Naive thymus-derived CD4-positive, alpha-beta T cell (primary cell): Measurements from ENCODE around the gene TTC27. TPM values are rescaled to one million over a fixed set of nuclear protein-coding genes. Genes with fewer than 3 reads are reported as not detected.

Experiments
- ATAC-seq: fragments of 150-1000 bp; cut with Tn5 transposase; 2 replicates; pipeline ENCODE4 v1.10.0; 2021; ENCODE audit warnings: mild to moderate bottlenecking, moderate library complexity
- CTCF ChIA-PET: fragments of 350-600 bp; sonication (Branson Sonifier 250); formaldehyde crosslinking; loops from one replicate; lab custom pipeline; 2021; ENCODE audit warnings: antibody characterized with exemption; lab: Charles Lee
- POLR2A ChIA-PET: fragments of 350-600 bp; sonication (Branson Sonifier 250); formaldehyde crosslinking; loops from one replicate; lab custom pipeline; 2021; ENCODE audit warnings: antibody characterized with exemption, inconsistent platforms; lab: Charles Lee
- DNase-seq, 9 donors: peaks; one replicate each; pipeline versions ENCODE4 v3.0.0 to v3.0.0-alpha.2; 2020 to 2022; ENCODE audit warnings: mixed read lengths in 1 of 9
- H3K27ac ChIP-seq: one replicate; pipeline ENCODE4 v1.7.0; 2013; ENCODE audit warnings: mild to moderate bottlenecking, low read depth, low read length, moderate library complexity
- H3K27me3 ChIP-seq, 2 donors: one replicate each; pipeline ENCODE4 v1.7.0; 2013; ENCODE audit warnings: low read length in 2 of 2, mild to moderate bottlenecking in 2 of 2, moderate library complexity in 2 of 2; ENCODE audit not compliant: control insufficient read depth in 2 of 2, insufficient read depth in 2 of 2
- H3K36me3 ChIP-seq, 3 experiments: 1 replicate in 2 of 3; 2 replicates in 1 of 3; pipeline ENCODE4 v1.7.0; 2013; ENCODE audit warnings: low read length in 3 of 3, mild to moderate bottlenecking in 3 of 3, moderate library complexity in 1 of 3; ENCODE audit not compliant: insufficient read depth in 3 of 3, control insufficient read depth in 2 of 3
- H3K4me1 ChIP-seq, 2 donors: one replicate each; pipeline ENCODE4 v1.7.0; 2013; ENCODE audit warnings: low read length in 2 of 2, mild to moderate bottlenecking in 2 of 2, moderate library complexity in 1 of 2; ENCODE audit not compliant: control insufficient read depth in 2 of 2, insufficient read depth in 2 of 2
- H3K4me3 ChIP-seq: 2 replicates; pipeline ENCODE4 v1.7.0; 2013; ENCODE audit warnings: mild to moderate bottlenecking, low read length
- H3K9me3 ChIP-seq, 3 experiments: 1 replicate in 2 of 3; 2 replicates in 1 of 3; pipeline ENCODE4 v1.7.0; 2013; ENCODE audit warnings: low read length in 3 of 3; ENCODE audit not compliant: control insufficient read depth in 2 of 3
- H3K27ac Mint-ChIP-seq, 9 donors: one replicate each; pipeline ENCODE4 v1.8.0; 2020 to 2022; ENCODE audit warnings: mixed read lengths in 9 of 9, mild to moderate bottlenecking in 8 of 9, moderate library complexity in 5 of 9, inconsistent platforms in 2 of 9
- H3K27me3 Mint-ChIP-seq, 5 donors: one replicate each; pipeline ENCODE4 v1.8.0; 2021 to 2022; ENCODE audit warnings: mixed read lengths in 5 of 5, mild to moderate bottlenecking in 1 of 5
- H3K36me3 Mint-ChIP-seq, 5 donors: one replicate each; pipeline ENCODE4 v1.8.0; 2020 to 2022; ENCODE audit warnings: mixed read lengths in 5 of 5, mild to moderate bottlenecking in 3 of 5, inconsistent platforms in 1 of 5
- H3K4me1 Mint-ChIP-seq, 7 donors: one replicate each; pipeline ENCODE4 v1.8.0; 2020 to 2022; ENCODE audit warnings: mixed read lengths in 7 of 7, mild to moderate bottlenecking in 3 of 7, inconsistent platforms in 1 of 7
- H3K4me3 Mint-ChIP-seq, 10 donors: one replicate each; pipeline ENCODE4 v1.8.0; 2020 to 2022; ENCODE audit warnings: mild to moderate bottlenecking in 10 of 10, mixed read lengths in 10 of 10, moderate library complexity in 6 of 10, inconsistent platforms in 2 of 10
- H3K9me3 Mint-ChIP-seq, 11 donors: one replicate each; pipeline ENCODE4 v1.8.0; 2020 to 2022; ENCODE audit warnings: mixed read lengths in 11 of 11, mild to moderate bottlenecking in 4 of 11, inconsistent platforms in 1 of 11, moderate library complexity in 1 of 11
- intact Hi-C, 2 donors: fragments of 100-400 bp; cut with micrococcal nuclease; formaldehyde crosslinking; loops; one replicate each; pipeline ENCODE4 v1.15.1; 2023
- polyA plus RNA-seq, 2 donors: library from polyadenylated mRNA; unstranded; fragments of 300-500 nt; fragmentation: Illumina TruSeq; gene quantifications; one replicate each; pipeline ENCODE4 v1.2.3, GENCODE V29; 2021
- total RNA-seq, 6 experiments: library from RNA in 5 of 6; stranded (reverse) in 5 of 6; gene quantifications; 1 replicate in 5 of 6; 2 replicates in 1 of 6; pipeline ENCODE4 v1.2.3 and lab custom pipeline; 2021 to 2026

The TTC27 gene
- total RNA-seq (10 to 100 TPM; 18.5 to 27.5 (median 23.3) TPM), polyA plus RNA-seq (10 to 100 TPM; 23.9 to 30.0 TPM), total RNA-seq (lab: John Stamatoyannopoulos, UW) (32.4 reads per million, percentile 61 among the genes with 10 or more reads in this experiment)

GRCh38 chr2:32627814-32628579, at the start of gene TTC27:
TSS of gene TTC27 (plus strand) at chr2:32628050. CDS start at chr2:32628293, 243 bp downstream.
- ChIA-PET CTCF (interaction anchor here (0.8 kb wide), 1 partner anchor 957 kb away, joined by 3 read pairs; no protein-coding TSS in a partner anchor), POLR2A (interaction anchor here (0.7 to 1.0 kb wide), 5 partner anchors 9 to 971 kb away, joined by 3 to 4 read pairs (median 4); partner anchors contain the start of gene FAM98A)
- intact Hi-C loops, result loop anchor here (1.0 to 5.0 kb wide), 14 partner anchors 35 to 971 kb away; partner anchors contain the start of genes BIRC6 (in 2 of the 2), FAM98A (in 2 of the 2), RASGRP3 (in 2 of the 2) and SLC30A6 (in 2 of the 2)
- Mint-ChIP-seq H3K4me1 (peaks cover 10 to 44% (median 31%) of the 10 kb centered on the region in 7 donors), H3K27me3 (no peaks in the 10 kb centered on the region), H3K36me3 (peaks cover 5 to 14% (median 11%) of the 10 kb centered on the region in 5 donors), H3K27ac (peak within 1 kb of the TSS; percentile 82 to 98 (median 89)), H3K9me3 (peaks cover 0 to 2% (median 0%) of the 10 kb centered on the region in 11 donors), H3K4me3 (peak within 1 kb of the TSS; percentile 85 to 97 (median 95))
- Histone ChIP-seq H3K36me3 (peaks cover 0 to 10% (median 0%) of the 10 kb centered on the region in 3 experiments), H3K4me1 (no peaks in the 10 kb centered on the region), H3K27me3 (no peaks in the 10 kb centered on the region), H3K27ac (peak within 1 kb of the TSS; percentile 82), H3K4me3 (peak within 1 kb of the TSS; percentile 89), H3K9me3 (no peaks in the 10 kb centered on the region)
- peak; percentile 100 for ATAC-seq
- DNase-seq, result peak; percentile 93 to 96 (median 95)

- peaks cover 0 to 22% (median 17%) of the 10 kb centered on the region in 5 donors for H3K36me3 Mint-ChIP-seq
- intact Hi-C loops, result loop anchor here in 1 of 2 donors (2.0 to 5.0 kb wide), 2 partner anchors 35 kb away; no protein-coding TSS in a partner anchor
- ChIA-PET POLR2A (interaction anchor here (0.7 kb wide), 1 partner anchor 13 kb away, joined by 3 read pairs; no protein-coding TSS in a partner anchor), CTCF (interaction anchor here (0.6 kb wide), 1 partner anchor 98 kb away, joined by 5 read pairs; no protein-coding TSS in a partner anchor)
- H3K4me1 Mint-ChIP-seq, result peaks cover 6 to 45% (median 37%) of the 10 kb centered on the region in 7 donors
- H3K4me3 Mint-ChIP-seq, result peak overlapping the region in 5 of 10 donors; percentile 8 to 58 (median 28)
- H3K9me3 Mint-ChIP-seq, result no peaks in the 10 kb centered on the region
- peak; percentile 85 for ATAC-seq
- Histone ChIP-seq H3K27me3 (no peaks in the 10 kb centered on the region), H3K4me3 (no peak overlapping the region), H3K9me3 (no peaks in the 10 kb centered on the region), H3K4me1 (peaks cover 0 to 5% of the 10 kb centered on the region in 2 donors), H3K27ac (no peak overlapping the region), H3K36me3 (no peaks in the 10 kb centered on the region)
- H3K27me3 Mint-ChIP-seq, result no peaks in the 10 kb centered on the region
- peak overlapping the region; percentile 47 to 87 (median 72) for H3K27ac Mint-ChIP-seq
- peak in 6 of 9 donors; percentile 5 to 42 (median 25) for DNase-seq
Measured at GRCh38 chr2:32591669-32592463, 36.0 kb upstream of the TTC27 start.

- DNase-seq, result no peak
- H3K9me3 ChIP-seq, result no peaks in the 10 kb centered on the region
- no peak overlapping the region for H3K4me3 Mint-ChIP-seq
- H3K27ac ChIP-seq, result no peak overlapping the region
- no peak for ATAC-seq
- H3K36me3 ChIP-seq, result peaks cover 0 to 7% (median 0%) of the 10 kb centered on the region in 3 experiments
- H3K36me3 Mint-ChIP-seq, result peaks cover 0 to 26% (median 18%) of the 10 kb centered on the region in 5 donors
- intact Hi-C loops, result loop anchor here in 1 of 2 donors (5.0 kb wide), 1 partner anchor 37 kb away; no protein-coding TSS in a partner anchor
- H3K9me3 Mint-ChIP-seq, result no peaks in the 10 kb centered on the region
- peak overlapping the region in 4 of 9 donors; percentile 8 to 60 (median 44) for H3K27ac Mint-ChIP-seq
- H3K4me3 ChIP-seq, result no peak overlapping the region
- ChIA-PET POLR2A (no interaction called here), CTCF (no interaction called here)
- H3K4me1 ChIP-seq, result peaks cover 0 to 5% of the 10 kb centered on the region in 2 donors
- H3K27me3 ChIP-seq, result no peaks in the 10 kb centered on the region
- H3K27me3 Mint-ChIP-seq, result no peaks in the 10 kb centered on the region
- peaks cover 6 to 40% (median 30%) of the 10 kb centered on the region in 7 donors for H3K4me1 Mint-ChIP-seq
Measured at GRCh38 chr2:32594573-32594972, 33.3 kb upstream of the TTC27 start.

- H3K4me3 Mint-ChIP-seq, result no peak overlapping the region
- no peaks in the 10 kb centered on the region for H3K4me1 ChIP-seq
- ChIA-PET POLR2A (no interaction called here), CTCF (no interaction called here)
- no peak overlapping the region for H3K4me3 ChIP-seq
- intact Hi-C loops, result no loop called here
- H3K9me3 ChIP-seq, result no peaks in the 10 kb centered on the region
- DNase-seq (no peak), ATAC-seq (no peak)
- H3K27me3 ChIP-seq, result no peaks in the 10 kb centered on the region
- peaks cover 0 to 6% (median 0%) of the 10 kb centered on the region in 7 donors for H3K4me1 Mint-ChIP-seq
- H3K36me3 Mint-ChIP-seq, result peaks cover 5 to 35% (median 27%) of the 10 kb centered on the region in 5 donors
- no peaks in the 10 kb centered on the region for H3K27me3 Mint-ChIP-seq
- no peak overlapping the region for H3K27ac ChIP-seq
- peaks cover 0 to 64% (median 15%) of the 10 kb centered on the region in 3 experiments for H3K36me3 ChIP-seq
- H3K9me3 Mint-ChIP-seq, result no peaks in the 10 kb centered on the region
- peak overlapping the region in 1 of 9 donors; percentile 7 for H3K27ac Mint-ChIP-seq
Measured at GRCh38 chr2:32611366-32611765, 16.5 kb upstream of the TTC27 start.

- Mint-ChIP-seq H3K27me3 (no peaks in the 10 kb centered on the region), H3K27ac (no peak overlapping the region), H3K36me3 (peaks cover 5 to 35% (median 27%) of the 10 kb centered on the region in 5 donors), H3K4me3 (no peak overlapping the region), H3K9me3 (no peaks in the 10 kb centered on the region), H3K4me1 (peaks cover 0 to 6% (median 0%) of the 10 kb centered on the region in 7 donors)
- intact Hi-C loops, result no loop called here
- DNase-seq (no peak), ATAC-seq (no peak)
- Histone ChIP-seq H3K27me3 (no peaks in the 10 kb centered on the region), H3K27ac (no peak overlapping the region), H3K4me1 (no peaks in the 10 kb centered on the region), H3K4me3 (no peak overlapping the region), H3K36me3 (peaks cover 0 to 66% (median 15%) of the 10 kb centered on the region in 3 experiments), H3K9me3 (no peaks in the 10 kb centered on the region)
- POLR2A ChIA-PET, result no interaction called here
- CTCF ChIA-PET, result no interaction called here
Measured at GRCh38 chr2:32611771-32612170, 16.1 kb upstream of the TTC27 start.

GRCh38 chr2:32614084-32614483, 13.8 kb upstream of the TTC27 start:
- intact Hi-C loops, result no loop called here
- Histone ChIP-seq H3K27ac (no peak overlapping the region), H3K36me3 (peaks cover 0 to 70% (median 15%) of the 10 kb centered on the region in 3 experiments), H3K4me1 (no peaks in the 10 kb centered on the region), H3K9me3 (no peaks in the 10 kb centered on the region), H3K4me3 (no peak overlapping the region), H3K27me3 (no peaks in the 10 kb centered on the region)
- DNase-seq, result no peak
- ATAC-seq, result no peak
- Mint-ChIP-seq H3K36me3 (peaks cover 5 to 30% (median 23%) of the 10 kb centered on the region in 5 donors), H3K4me1 (peaks cover 0 to 9% (median 0%) of the 10 kb centered on the region in 7 donors), H3K27me3 (no peaks in the 10 kb centered on the region), H3K9me3 (no peaks in the 10 kb centered on the region), H3K4me3 (no peak overlapping the region), H3K27ac (peak overlapping the region in 7 of 9 donors; percentile 9 to 82 (median 49))
- ChIA-PET CTCF (no interaction called here), POLR2A (no interaction called here)
